A549 (cell line): Measurements from ENCODE around the gene ATP13A2. TPM values are rescaled to one million over a fixed set of nuclear protein-coding genes. Genes with fewer than 3 reads are reported as not detected.

Experiments used
- ATAC-seq, 2 experiments: fragments of 200-7000 bp in 1 of 2; fragments of >200 bp in 1 of 2; cut with Nextera tagmentation in 1 of 2; cut with Tn5 transposase in 1 of 2; 3 replicates each; pipeline versions ENCODE4 v1.8.0 to v1.9.1; 2018 to 2020; ENCODE audit warnings: mild to moderate bottlenecking in 1 of 2, moderate library complexity in 1 of 2
- CTCF ChIA-PET: fragments of 300-600 bp; sonication (Branson Sonifier 250); formaldehyde crosslinking; extraction: SDS; loops from one replicate; lab custom pipeline; 2021; ENCODE audit warnings: antibody characterized with exemption, inconsistent platforms; lab: Yijun Ruan, JAX
- POLR2A ChIA-PET: fragments of 350-600 bp; formaldehyde crosslinking; extraction: SDS; loops from one replicate; lab custom pipeline; 2021; ENCODE audit warnings: antibody characterized with exemption, inconsistent platforms; lab: Yijun Ruan, JAX
- DNase-seq, 2 experiments: peaks; one replicate each; pipeline versions ENCODE4 v3.0.0 to v3.0.0-alpha.2; 2011 to 2016; ENCODE audit warnings: low read depth in 1 of 2, low spot score in 1 of 2
- FAIRE-seq: peaks from 2 replicates; lab custom pipeline; 2011; peaks lifted over from hg19 to GRCh38; lab: Jason Lieb, UNC
- H3K27ac ChIP-seq, 2 experiments: fragments of >200 bp; sonication (Bioruptor Twin); formaldehyde crosslinking; 3 replicates each; pipeline ENCODE4 v1.5.1; 2016 to 2017
- H3K4me1 ChIP-seq: fragments of >200 bp; sonication (Bioruptor Twin); formaldehyde crosslinking; 3 replicates; pipeline ENCODE4 v1.6.1; 2016
- H3K4me2 ChIP-seq: fragments of >200 bp; sonication (Bioruptor Twin); formaldehyde crosslinking; 3 replicates; pipeline ENCODE4 v1.6.1; 2016
- H3K4me3 ChIP-seq: fragments of >200 bp; sonication (Bioruptor Twin); formaldehyde crosslinking; 3 replicates; pipeline ENCODE4 v1.5.1; 2016
- H3K9me3 ChIP-seq: fragments of >200 bp; sonication (Bioruptor Twin); formaldehyde crosslinking; 3 replicates; pipeline ENCODE4 v1.6.1; 2016
- BHLHE40 ChIP-seq: IDR thresholded peaks from 2 replicates; pipeline ENCODE4 v1.6.1; 2012; ENCODE audit warnings: low read depth, low read length, inconsistent platforms
- CBX8 ChIP-seq: fragments of 200-600 bp; sonication (generic); IDR thresholded peaks from 2 replicates; pipeline ENCODE4 v1.6.1; 2016
- CEBPB ChIP-seq, 2 experiments: fragments of >200 bp in 1 of 2; sonication (Bioruptor Twin) in 1 of 2; formaldehyde crosslinking in 1 of 2; IDR thresholded peaks; 2 replicates each; pipeline ENCODE4 v1.6.1; 2012 to 2016
- EHF ChIP-seq: fragments of 250-450 bp; sonication (Bioruptor Pico); IDR thresholded peaks from 2 replicates; pipeline ENCODE4 v1.5.0; 2020; ENCODE audit warnings: mild to moderate bottlenecking
- EHMT2 ChIP-seq: fragments of 200-600 bp; sonication (generic); IDR thresholded peaks from 2 replicates; pipeline ENCODE4 v1.6.1; 2016; ENCODE audit warnings: antibody characterized with exemption, low read depth, mild to moderate bottlenecking, moderate library complexity
- ESRRA ChIP-seq: fragments of 150-350 bp; IDR thresholded peaks from 2 replicates; pipeline ENCODE4 v1.6.1; 2014; ENCODE audit warnings: mild to moderate bottlenecking, low read length, borderline replicate concordance
- FOXS1 ChIP-seq: fragments of 250-450 bp; sonication (Bioruptor Pico); IDR thresholded peaks from 2 replicates; pipeline ENCODE4 v1.5.0; 2020; ENCODE audit warnings: mild to moderate bottlenecking, moderate library complexity
- GATA3 ChIP-seq: IDR thresholded peaks from 2 replicates; pipeline ENCODE4 v1.6.1; 2012; ENCODE audit warnings: borderline replicate concordance
- HDAC2 ChIP-seq: fragments of 200-600 bp; sonication (generic); IDR thresholded peaks from 2 replicates; pipeline ENCODE4 v1.6.1; 2016
- HES2 ChIP-seq: fragments of >200 bp; sonication (Bioruptor Twin); formaldehyde crosslinking; IDR thresholded peaks from 2 replicates; pipeline ENCODE4 v1.6.1; 2016
- HEYL ChIP-seq: fragments of 250-450 bp; sonication (Bioruptor Pico); IDR thresholded peaks from 2 replicates; pipeline ENCODE4 v1.8.0; 2021; ENCODE audit warnings: mild to moderate bottlenecking, moderate library complexity
- HOXA7 ChIP-seq: fragments of 250-450 bp; sonication (Bioruptor Pico); IDR thresholded peaks from 2 replicates; pipeline ENCODE4 v1.5.0; 2020; ENCODE audit warnings: mild to moderate bottlenecking, moderate library complexity
- JUNB ChIP-seq: fragments of >200 bp; sonication (Bioruptor Twin); formaldehyde crosslinking; IDR thresholded peaks from 2 replicates; pipeline ENCODE4 v1.6.1; 2016
- MAFK ChIP-seq: fragments of 450-650 bp; IDR thresholded peaks from 2 replicates; pipeline ENCODE4 v1.6.1; 2014; ENCODE audit not compliant: partially characterized antibody
- MAX ChIP-seq: IDR thresholded peaks from 2 replicates; pipeline ENCODE4 v1.6.1; 2012
- MYC ChIP-seq: IDR thresholded peaks from 2 replicates; pipeline ENCODE4 v1.6.1; 2012; ENCODE audit warnings: mild to moderate bottlenecking, inconsistent platforms, low read length, improper control_type of control experiment, borderline replicate concordance
- PBX3 ChIP-seq: IDR thresholded peaks from 2 replicates; pipeline ENCODE4 v1.6.1; 2012
- POLR2A ChIP-seq: IDR thresholded peaks from 2 replicates; pipeline ENCODE4 v1.6.1; 2012; ENCODE audit warnings: mild to moderate bottlenecking, low read length
- POLR2AphosphoS2 ChIP-seq: conservative IDR thresholded peaks from 2 replicates; pipeline ENCODE4 v1.6.1; 2012; ENCODE audit warnings: low read length, improper control_type of control experiment, inconsistent platforms
- RARB ChIP-seq: fragments of 250-450 bp; sonication (Bioruptor Pico); IDR thresholded peaks from 2 replicates; pipeline ENCODE4 v1.8.0; 2021; ENCODE audit warnings: mild to moderate bottlenecking, moderate library complexity
- RCOR1 ChIP-seq: fragments of 150-350 bp; IDR thresholded peaks from 2 replicates; pipeline ENCODE4 v1.6.1; 2014; ENCODE audit warnings: antibody characterized with exemption, low read length, low read depth
- REST ChIP-seq: fragments of 200-600 bp; sonication (generic); IDR thresholded peaks from 2 replicates; pipeline ENCODE4 v1.6.1; 2016; ENCODE audit warnings: antibody characterized with exemption, mild to moderate bottlenecking, moderate library complexity
- TFCP2L1 ChIP-seq: fragments of 250-450 bp; sonication (Bioruptor Pico); IDR thresholded peaks from 2 replicates; pipeline ENCODE4 v1.5.0; 2021; ENCODE audit warnings: mild to moderate bottlenecking
- ZSCAN20 ChIP-seq: fragments of 250-450 bp; sonication (Bioruptor Pico); IDR thresholded peaks from 2 replicates; pipeline ENCODE4 v1.8.0; 2022; ENCODE audit warnings: mild to moderate bottlenecking, moderate library complexity
- whole genome bisulfite sequencing: methylation state at CpG from one replicate; pipeline ENCODE4 v1.1.6; 2017; ENCODE audit errors: missing lambda C conversion rate; 5-methylcytosine and 5-hydroxymethylcytosine counted together
- polyA plus RNA-seq, 4 experiments: library from polyadenylated mRNA; depleted of rRNA in 3 of 4; stranded (reverse); fragments of >200 nt; fragmentation: RNase III in 1 of 4; extraction: RNeasy Plus Mini Kit Qiagen cat#74134 plus additional on column Dnase treatment in 1 of 4; gene quantifications; 2 replicates in 3 of 4; 3 replicates in 1 of 4; pipeline ENCODE4 v1.2.3, GENCODE V29; 2011 to 2017

Gene ATP13A2
- polyA plus RNA-seq, 2 of the 4 experiments (the other 2 are of a cell fraction) = 7.9 to 23.1 TPM

GRCh38 chr1:16989676-16990391 is 21.9 kb downstream of the ATP13A2 start:
- Histone ChIP-seq H3K9me3 (no peaks in the 10 kb centered on the region), H3K27ac (no peak overlapping the region), H3K4me1 (peaks cover 3% of the 10 kb centered on the region; the same call in 1 of the 3 replicates), H3K4me3 (no peak overlapping the region), H3K4me2 (no peak overlapping the region)
- ChIA-PET CTCF (interaction anchor here (0.9 to 1.4 kb wide), 4 partner anchors 12 to 38 kb away, joined by 3 to 4 read pairs (median 4); no protein-coding TSS in a partner anchor), POLR2A (no interaction called here)
- no peak for TF ChIP-seq REST
- TF ChIP-seq BHLHE40 = no peak
- no peak for TF ChIP-seq EHF (CRISPR knock-in tag)
- TF ChIP-seq RARB = no peak
- TF ChIP-seq CEBPB (IDR thresholded peaks at IDR 0.05) = no peak
- TF ChIP-seq FOXS1 = no peak
- no peak for ATAC-seq
- DNase-seq = no peak
- FAIRE-seq = no peak
- 94% methylated on average over 19 of the region's 22 CpGs for WGBS

- no peak for DNase-seq
- peaks cover 4% of the 10 kb centered on the region; the same call in 1 of the 3 replicates for H3K4me1 ChIP-seq
- ATAC-seq = no peak
- ChIA-PET CTCF (interaction anchor here (1.0 to 3.1 kb wide), 7 partner anchors 14 to 36 kb away, joined by 3 to 12 read pairs (median 4); no protein-coding TSS in a partner anchor), POLR2A (no interaction called here)
- 78% methylated on average over 1 of the region's 13 CpGs for WGBS
- H3K4me2 ChIP-seq = no peak overlapping the region
- FAIRE-seq = no peak
- H3K9me3 ChIP-seq = no peaks in the 10 kb centered on the region
- no peak for TF ChIP-seq JUNB
- no peak for TF ChIP-seq ESRRA
- no peak for TF ChIP-seq BHLHE40
- TF ChIP-seq HOXA7 (CRISPR knock-in tag) = no peak
- TF ChIP-seq MYC = no peak
- TF ChIP-seq POLR2AphosphoS2 = no peak
- no peak for TF ChIP-seq MAX
- no peak for TF ChIP-seq TFCP2L1
- no peak for TF ChIP-seq MAFK
- no peak for TF ChIP-seq RCOR1
- no peak for TF ChIP-seq CEBPB (IDR thresholded peaks at IDR 0.05)
- TF ChIP-seq HEYL (CRISPR knock-in tag) = no peak
- TF ChIP-seq HDAC2 = no peak
- TF ChIP-seq POLR2A = no peak
- TF ChIP-seq CBX8 = no peak
- TF ChIP-seq HES2 = no peak
- no peak for TF ChIP-seq ZSCAN20
- TF ChIP-seq PBX3 = no peak
- no peak for TF ChIP-seq EHMT2
- no peak for TF ChIP-seq GATA3
- no peak overlapping the region for H3K27ac ChIP-seq
- no peak overlapping the region for H3K4me3 ChIP-seq
Measured at GRCh38 chr1:16988210-16988609, 23.5 kb downstream of the ATP13A2 start.
